Mucosa of stomach (tissue), 1 donor: ENCODE measurements around the gene DISC1.
"Not testable (repeated sequence)": the region's sequence is repeated elsewhere in the genome, so short reads cannot be mapped to it uniquely, and the experiment has no call there.

Source experiments
- H3K27me3 ChIP-seq: one replicate; pipeline ENCODE4 v1.7.0; 2013; ENCODE audit warnings: mild to moderate bottlenecking, low read length; ENCODE audit not compliant: control insufficient read depth, insufficient read depth
- H3K36me3 ChIP-seq: one replicate; pipeline ENCODE4 v1.7.0; 2013; ENCODE audit warnings: low read length; ENCODE audit not compliant: control insufficient read depth, insufficient read depth
- H3K4me1 ChIP-seq: one replicate; pipeline ENCODE4 v1.7.0; 2013; ENCODE audit warnings: mild to moderate bottlenecking, low read length; ENCODE audit not compliant: control insufficient read depth, insufficient read depth
- H3K4me3 ChIP-seq: one replicate; pipeline ENCODE4 v1.7.0; 2013; ENCODE audit warnings: low read length
- H3K9ac ChIP-seq: one replicate; pipeline ENCODE4 v1.7.0; 2013; ENCODE audit warnings: mild to moderate bottlenecking, low read length, moderate library complexity
- H3K9me3 ChIP-seq: one replicate; pipeline ENCODE4 v1.7.0; 2013; ENCODE audit warnings: mild to moderate bottlenecking, low read length, moderate library complexity; ENCODE audit not compliant: control insufficient read depth
- donor health status: Pancreatic carcinoma.

DISC1 gene

GRCh38 chr1:231964961-231965360 lies 338.4 kb downstream of the DISC1 start:
- Histone ChIP-seq H3K4me3 (no peak overlapping the region), H3K27me3 (no peaks in the 10 kb centered on the region), H3K9ac (no peak overlapping the region), H3K36me3 (no peaks in the 10 kb centered on the region), H3K9me3 (no peaks in the 10 kb centered on the region), H3K4me1 (no peaks in the 10 kb centered on the region)

DNA sequence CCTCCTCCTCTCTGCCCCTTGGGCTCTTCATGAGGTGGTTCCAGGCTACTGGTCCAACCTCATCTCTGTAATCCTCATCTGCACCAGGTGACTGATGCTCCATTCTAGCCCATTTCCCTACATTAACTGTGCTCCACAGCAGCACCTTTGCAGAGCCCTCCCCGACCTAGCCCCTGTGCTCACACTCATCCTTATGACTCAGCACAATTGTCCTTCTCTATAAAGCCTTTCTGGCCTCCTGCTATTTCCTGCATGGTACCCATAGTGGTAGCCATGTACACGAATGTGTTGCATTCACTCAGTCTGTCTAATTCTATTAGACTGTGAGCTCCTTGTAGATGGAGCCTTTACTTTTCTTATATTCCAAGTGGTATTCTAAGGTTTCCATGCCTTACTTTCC lies 339.0 kb downstream of the DISC1 start:
- H3K36me3 ChIP-seq: no peaks in the 10 kb centered on the region
- H3K4me1 ChIP-seq: no peaks in the 10 kb centered on the region
- H3K9ac ChIP-seq: no peak overlapping the region
- H3K4me3 ChIP-seq: no peak overlapping the region
- no peaks in the 10 kb centered on the region for H3K9me3 ChIP-seq
- no peaks in the 10 kb centered on the region for H3K27me3 ChIP-seq

DNA sequence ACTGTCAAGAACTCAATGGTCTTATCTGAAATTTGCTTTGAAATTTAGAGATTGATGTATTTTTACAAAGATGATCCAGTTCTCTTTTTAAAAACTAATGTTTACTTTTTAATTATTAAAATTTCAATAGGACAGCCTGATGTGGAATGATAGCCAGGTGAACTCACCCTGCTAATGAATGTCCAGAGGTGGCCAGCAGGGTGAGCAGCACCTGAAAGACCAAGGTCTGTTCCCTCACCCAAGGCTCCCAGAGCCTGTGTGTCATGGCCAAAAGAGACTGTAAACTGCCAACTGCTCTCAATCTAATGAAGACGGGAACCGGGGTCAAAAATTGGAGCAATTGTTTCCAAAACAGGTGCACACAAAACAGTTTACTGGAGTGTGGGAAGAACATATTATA lies 340.4 kb downstream of the DISC1 start:
- no peak overlapping the region for H3K4me3 ChIP-seq
- no peak overlapping the region for H3K9ac ChIP-seq
- H3K27me3 ChIP-seq: no peaks in the 10 kb centered on the region
- no peaks in the 10 kb centered on the region for H3K36me3 ChIP-seq
- H3K4me1 ChIP-seq: no peaks in the 10 kb centered on the region
- no peaks in the 10 kb centered on the region for H3K9me3 ChIP-seq

DNA sequence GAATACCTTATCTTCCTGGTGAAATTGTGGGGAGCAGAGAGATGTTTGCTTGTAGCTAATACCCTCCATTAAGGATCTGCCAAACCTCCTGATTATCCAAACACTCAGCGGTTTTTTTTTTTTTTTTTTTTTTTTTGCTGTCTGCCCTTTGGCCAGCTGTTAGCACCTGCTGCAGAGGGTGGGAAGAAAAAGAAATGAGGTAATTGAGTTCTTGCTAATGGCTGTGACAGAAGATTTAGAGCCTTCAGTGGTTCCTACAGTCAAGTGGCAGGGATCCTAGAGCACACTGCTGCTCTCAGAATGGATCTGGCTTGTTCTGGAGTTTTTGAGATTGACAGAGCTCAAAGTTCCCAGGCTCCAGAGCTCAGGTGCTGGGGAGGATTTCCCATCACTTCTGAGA lies 342.5 kb downstream of the DISC1 start:
- no peaks in the 10 kb centered on the region for H3K9me3 ChIP-seq
- H3K4me3 ChIP-seq: no peak overlapping the region
- no peaks in the 10 kb centered on the region for H3K36me3 ChIP-seq
- no peaks in the 10 kb centered on the region for H3K4me1 ChIP-seq
- no peak overlapping the region for H3K9ac ChIP-seq
- no peaks in the 10 kb centered on the region for H3K27me3 ChIP-seq

GRCh38 chr1:231969761-231970160 lies 343.2 kb downstream of the DISC1 start:
- not testable (repeated sequence) for H3K9me3 ChIP-seq, H3K4me1 ChIP-seq, H3K27me3 ChIP-seq, H3K9ac ChIP-seq, H3K36me3 ChIP-seq, H3K4me3 ChIP-seq

GRCh38 chr1:231970684-231971083 lies 344.1 kb downstream of the DISC1 start:
- Histone ChIP-seq H3K4me1 (no peaks in the 10 kb centered on the region), H3K27me3 (no peaks in the 10 kb centered on the region), H3K4me3 (no peak overlapping the region), H3K9ac (no peak overlapping the region), H3K9me3 (no peaks in the 10 kb centered on the region), H3K36me3 (no peaks in the 10 kb centered on the region)

GRCh38 chr1:231971397-231972110 lies 345.0 kb downstream of the DISC1 start:
- Histone ChIP-seq H3K4me3 (no peak overlapping the region), H3K9ac (no peak overlapping the region), H3K36me3 (no peaks in the 10 kb centered on the region), H3K9me3 (no peaks in the 10 kb centered on the region), H3K27me3 (no peaks in the 10 kb centered on the region), H3K4me1 (no peaks in the 10 kb centered on the region)

- Histone ChIP-seq H3K4me1 (no peaks in the 10 kb centered on the region), H3K9me3 (no peaks in the 10 kb centered on the region), H3K4me3 (no peak overlapping the region), H3K27me3 (no peaks in the 10 kb centered on the region), H3K36me3 (no peaks in the 10 kb centered on the region), H3K9ac (no peak overlapping the region)
These were observed 345.5 kb downstream of the DISC1 start for GRCh38 chr1:231972111-231972445.

DNA sequence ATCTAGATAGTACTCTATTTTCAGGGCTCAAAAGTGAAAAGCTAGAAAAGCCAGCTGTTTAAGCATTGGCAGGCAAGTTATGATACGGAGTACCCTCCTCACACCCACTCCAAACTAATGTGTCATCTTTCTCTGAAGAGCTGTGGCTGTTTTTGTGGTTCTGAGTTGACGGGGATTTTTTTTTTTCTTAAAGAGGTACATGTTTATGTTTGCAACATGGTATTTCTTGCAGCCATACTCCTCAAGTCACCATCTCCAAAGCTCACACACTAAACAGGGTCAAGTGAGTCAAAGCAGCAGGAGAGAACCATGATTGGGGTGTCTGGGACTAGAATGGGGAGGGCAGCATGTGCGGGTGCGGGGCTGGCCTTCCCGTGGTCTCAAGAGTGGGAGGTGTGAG lies 347.2 kb downstream of the DISC1 start:
- no peaks in the 10 kb centered on the region for H3K9me3 ChIP-seq
- no peaks in the 10 kb centered on the region for H3K4me1 ChIP-seq
- no peak overlapping the region for H3K9ac ChIP-seq
- H3K27me3 ChIP-seq: no peaks in the 10 kb centered on the region
- no peaks in the 10 kb centered on the region for H3K36me3 ChIP-seq
- H3K4me3 ChIP-seq: no peak overlapping the region

DNA sequence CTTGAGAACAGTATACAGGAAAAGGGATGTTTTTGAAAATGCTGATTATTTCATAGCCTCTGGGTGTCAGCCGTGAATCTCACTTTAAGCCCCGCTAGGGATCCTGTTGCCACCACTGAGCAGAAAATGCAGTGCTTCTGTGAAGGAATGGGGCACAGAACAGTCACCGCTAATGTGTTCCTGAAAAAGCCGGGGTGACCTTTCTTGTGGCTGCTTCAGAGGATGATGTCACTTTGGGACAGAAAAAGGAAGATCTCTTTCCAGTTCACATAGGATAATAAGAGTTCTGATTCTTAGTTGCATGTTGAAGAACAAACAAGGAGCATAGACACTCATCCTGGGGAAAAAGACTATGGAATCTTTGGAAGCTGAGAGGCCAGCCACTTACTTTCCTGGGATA lies 349.6 kb downstream of the DISC1 start:
- Histone ChIP-seq H3K9ac (no peak overlapping the region), H3K9me3 (no peaks in the 10 kb centered on the region), H3K36me3 (no peaks in the 10 kb centered on the region), H3K4me3 (no peak overlapping the region), H3K27me3 (no peaks in the 10 kb centered on the region), H3K4me1 (no peaks in the 10 kb centered on the region)

DNA sequence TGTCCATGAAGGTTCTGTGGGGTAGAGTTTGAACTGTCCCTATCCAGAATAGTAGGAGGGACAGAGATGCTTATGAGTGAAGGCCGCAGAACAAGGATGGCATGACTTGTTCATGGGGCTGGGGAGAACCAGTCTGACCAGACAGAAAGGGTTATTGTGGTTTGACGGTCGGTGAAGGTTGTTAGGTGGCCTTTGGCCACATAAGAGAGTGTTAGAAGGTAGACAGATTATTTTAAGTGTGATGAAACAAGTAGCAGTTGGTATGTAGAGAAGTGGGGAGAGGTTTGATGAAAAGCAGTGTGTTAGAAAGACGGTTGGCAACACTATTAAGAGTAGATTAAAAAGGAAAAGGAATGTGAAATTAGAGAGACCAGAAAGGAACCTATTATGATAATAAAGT lies 355.1 kb downstream of the DISC1 start:
- H3K4me1 ChIP-seq: no peaks in the 10 kb centered on the region
- H3K9ac ChIP-seq: no peak overlapping the region
- H3K27me3 ChIP-seq: no peaks in the 10 kb centered on the region
- H3K4me3 ChIP-seq: no peak overlapping the region
- no peaks in the 10 kb centered on the region for H3K9me3 ChIP-seq
- no peaks in the 10 kb centered on the region for H3K36me3 ChIP-seq

GRCh38 chr1:231982871-231983587 lies 356.4 kb downstream of the DISC1 start:
- Histone ChIP-seq H3K9me3 (no peaks in the 10 kb centered on the region), H3K4me1 (no peaks in the 10 kb centered on the region), H3K4me3 (no peak overlapping the region), H3K27me3 (no peaks in the 10 kb centered on the region), H3K36me3 (no peaks in the 10 kb centered on the region), H3K9ac (no peak overlapping the region)
